SU-DHL-6 (cell line): ENCODE results near the gene TBKBP1.

Source experiments
- H2AFZ ChIP-seq: fragments of 200-600 bp; sonication (generic); 2 replicates; pipeline ENCODE4 v1.6.1; 2014; ENCODE audit warnings: low read depth, mild to moderate bottlenecking, moderate library complexity, mixed read lengths, antibody characterized with exemption, low read length; ENCODE audit not compliant: severe bottlenecking
- H3F3A ChIP-seq: fragments of 200-600 bp; shearing (Covaris generic); 2 replicates; pipeline ENCODE4 v1.6.0; 2016; ENCODE audit warnings: antibody characterized with exemption, mild to moderate bottlenecking; ENCODE audit not compliant: insufficient read depth
- H3K27ac ChIP-seq: fragments of 200-600 bp; sonication (generic); 2 replicates; pipeline ENCODE4 v1.5.1; 2016; ENCODE audit warnings: low read depth, mild to moderate bottlenecking, low read length, moderate library complexity, mixed read lengths
- H3K27me3 ChIP-seq: fragments of 200-600 bp; sonication (generic), shearing (Covaris generic); 2 replicates; pipeline ENCODE4 v1.6.0; 2014; ENCODE audit warnings: mild to moderate bottlenecking, low read length
- H3K36me3 ChIP-seq: fragments of 200-600 bp; sonication (generic); 2 replicates; pipeline ENCODE4 v1.6.1; 2014; ENCODE audit warnings: mild to moderate bottlenecking, low read length, mixed read lengths
- H3K4me2 ChIP-seq: fragments of 300-600, 200-600 bp; shearing (Covaris generic), sonication (generic); 2 replicates; pipeline ENCODE4 v1.6.0; 2014; ENCODE audit warnings: low read length, low read depth, mild to moderate bottlenecking; ENCODE audit not compliant: poor library complexity, severe bottlenecking
- H3K4me3 ChIP-seq: fragments of 200-600 bp; sonication (generic); 2 replicates; pipeline ENCODE4 v1.5.1; 2014; ENCODE audit warnings: antibody characterized with exemption, low read length, mild to moderate bottlenecking, mixed read lengths; ENCODE audit not compliant: insufficient read depth, poor library complexity, severe bottlenecking
- H3K79me2 ChIP-seq: fragments of 200-600 bp; sonication (generic); 2 replicates; pipeline ENCODE4 v1.6.1; 2014; ENCODE audit warnings: mild to moderate bottlenecking, low read length, moderate library complexity; ENCODE audit not compliant: insufficient read depth
- H3K9ac ChIP-seq: fragments of 200-600 bp; sonication (generic); 2 replicates; pipeline ENCODE4 v1.7.0; 2014; ENCODE audit warnings: mild to moderate bottlenecking, low read length
- H3K9me2 ChIP-seq: fragments of 200-600 bp; sonication (generic); replicated peaks from 2 replicates; pipeline ENCODE4 v1.6.1; 2014; ENCODE audit warnings: low read length; ENCODE audit not compliant: insufficient read depth
- H3K9me3 ChIP-seq: fragments of 200-600 bp; sonication (generic); 2 replicates; pipeline ENCODE4 v1.6.1; 2014; ENCODE audit warnings: low read length, mixed read lengths; ENCODE audit not compliant: insufficient read depth
- H4K20me1 ChIP-seq: fragments of 200-600 bp; sonication (generic); 2 replicates; pipeline ENCODE4 v1.6.1; 2014; ENCODE audit warnings: low read depth, mild to moderate bottlenecking, antibody characterized with exemption, low read length, moderate library complexity, mixed read lengths
- CTCF ChIP-seq: fragments of 200-600 bp; sonication (generic); IDR thresholded peaks from one replicate; pipeline ENCODE4 v1.5.1; 2017; ENCODE audit warnings: antibody characterized with exemption, mild to moderate bottlenecking, low read length, moderate library complexity; ENCODE audit not compliant: insufficient read depth, poor library complexity, severe bottlenecking
- EZH2phosphoT487 ChIP-seq: fragments of 200-600 bp; sonication (generic), shearing (Covaris generic); conservative IDR thresholded peaks from 2 replicates; pipeline ENCODE4 v1.6.1; 2018; ENCODE audit warnings: mild to moderate bottlenecking, antibody characterized with exemption, low read length, moderate library complexity, mixed read lengths

The TBKBP1 gene

GRCh38 chr17:47717979-47718621 lies 24.1 kb downstream of the TBKBP1 start:
- H3K4me2 ChIP-seq: no peak overlapping the region
- H3K9ac ChIP-seq: no peak overlapping the region
- no peak overlapping the region for H3K4me3 ChIP-seq
- no peaks in the 10 kb centered on the region for H3K9me3 ChIP-seq
- H4K20me1 ChIP-seq: no peaks in the 10 kb centered on the region
- no peak for TF ChIP-seq CTCF
- TF ChIP-seq EZH2phosphoT487: no peak
- H3K36me3 ChIP-seq: no peaks in the 10 kb centered on the region
- H3K27me3 ChIP-seq: no peaks in the 10 kb centered on the region
- no peak overlapping the region for H2AFZ ChIP-seq
- no peaks in the 10 kb centered on the region for H3K79me2 ChIP-seq
- H3F3A ChIP-seq: no peaks in the 10 kb centered on the region
- H3K9me2 ChIP-seq: no peaks in the 10 kb centered on the region
- no peak overlapping the region for H3K27ac ChIP-seq

- no peak overlapping the region for H3K9ac ChIP-seq
- no peaks in the 10 kb centered on the region for H4K20me1 ChIP-seq
- H2AFZ ChIP-seq: no peak overlapping the region
- no peaks in the 10 kb centered on the region for H3F3A ChIP-seq
- no peak overlapping the region for H3K27ac ChIP-seq
- H3K79me2 ChIP-seq: no peaks in the 10 kb centered on the region
- no peak overlapping the region for H3K4me2 ChIP-seq
- H3K4me3 ChIP-seq: no peak overlapping the region
- H3K36me3 ChIP-seq: no peaks in the 10 kb centered on the region
- no peaks in the 10 kb centered on the region for H3K27me3 ChIP-seq
- TF ChIP-seq CTCF (no peak), EZH2phosphoT487 (no peak)
- no peaks in the 10 kb centered on the region for H3K9me2 ChIP-seq
- no peaks in the 10 kb centered on the region for H3K9me3 ChIP-seq
These were observed 24.9 kb downstream of the TBKBP1 start for GRCh38 chr17:47718634-47719405.

- Histone ChIP-seq H3K9ac (no peak overlapping the region), H4K20me1 (no peaks in the 10 kb centered on the region), H3K9me3 (no peaks in the 10 kb centered on the region), H3K27me3 (no peaks in the 10 kb centered on the region), H3K36me3 (no peaks in the 10 kb centered on the region), H3F3A (no peaks in the 10 kb centered on the region), H2AFZ (no peak overlapping the region), H3K79me2 (no peaks in the 10 kb centered on the region), H3K4me2 (no peak overlapping the region), H3K4me3 (no peak overlapping the region), H3K9me2 (no peaks in the 10 kb centered on the region), H3K27ac (no peak overlapping the region)
- TF ChIP-seq CTCF: no peak
- TF ChIP-seq EZH2phosphoT487: no peak
These were observed 25.6 kb downstream of the TBKBP1 start for GRCh38 chr17:47719411-47720152.
